Activated CD4-positive, CD25-positive, alpha-beta regulatory T cell (primary cell): ENCODE measurements around the gene MSI2.

Experiments
- DNase-seq, 4 experiments: peaks; one replicate each; lab custom pipeline; 2025; lab: John Stamatoyannopoulos, UW

MSI2 gene

DNA sequence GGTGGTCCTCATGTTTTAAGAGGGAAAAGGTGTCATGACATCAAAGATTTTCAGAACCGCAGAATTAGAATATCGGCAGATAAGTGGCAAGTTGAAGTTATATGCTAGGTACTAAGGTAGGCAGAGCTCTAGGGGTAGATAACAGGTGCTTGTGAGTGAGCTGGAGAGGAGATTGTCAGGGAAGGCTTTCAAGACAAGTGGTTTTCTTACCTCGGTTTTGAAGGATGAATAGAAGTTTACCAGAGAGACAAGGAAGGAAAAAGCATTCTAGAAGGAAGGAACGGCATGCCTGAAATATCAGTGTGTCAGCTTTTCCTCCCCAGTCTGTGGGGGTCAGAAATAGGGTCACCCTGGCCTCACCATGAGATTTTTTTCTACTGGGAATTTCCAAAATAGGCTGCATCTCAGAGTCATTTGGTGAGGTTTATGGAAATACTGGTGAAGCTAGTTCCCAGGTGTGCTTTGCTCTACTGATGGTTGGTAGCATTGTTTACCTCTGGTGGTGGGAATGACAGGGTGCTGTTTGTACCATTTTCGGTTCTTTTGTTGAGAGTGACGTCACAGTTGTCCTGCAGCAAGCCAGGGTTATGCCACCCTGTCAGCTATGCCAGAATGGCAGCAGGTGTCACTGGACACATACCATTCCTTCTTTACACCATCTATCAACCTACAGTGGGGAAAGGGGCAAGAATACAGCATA is 112.5 kb downstream of the MSI2 start:
- no peak for DNase-seq

DNA sequence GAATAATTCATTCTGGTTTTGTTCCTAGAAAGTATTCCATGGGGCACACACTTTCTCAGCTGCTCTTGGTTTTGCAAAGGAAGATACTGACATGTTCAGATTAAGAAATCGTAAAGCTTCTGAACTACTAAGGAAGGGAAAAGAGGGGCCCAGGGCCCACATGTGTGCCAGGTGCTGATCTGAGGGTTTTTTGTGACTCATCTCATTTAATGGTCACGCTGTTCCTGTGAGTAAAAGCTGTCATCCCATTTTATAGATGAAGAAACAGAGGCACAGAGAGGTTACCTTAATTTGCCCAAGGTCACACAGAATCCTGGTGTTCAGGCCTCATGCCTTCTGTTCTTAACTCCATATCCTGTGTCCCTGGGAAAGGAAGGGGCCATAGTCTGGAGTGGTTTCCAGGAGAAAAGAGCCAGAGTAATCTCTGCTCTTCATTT is 113.2 kb downstream of the MSI2 start:
- DNase-seq: no peak

DNA sequence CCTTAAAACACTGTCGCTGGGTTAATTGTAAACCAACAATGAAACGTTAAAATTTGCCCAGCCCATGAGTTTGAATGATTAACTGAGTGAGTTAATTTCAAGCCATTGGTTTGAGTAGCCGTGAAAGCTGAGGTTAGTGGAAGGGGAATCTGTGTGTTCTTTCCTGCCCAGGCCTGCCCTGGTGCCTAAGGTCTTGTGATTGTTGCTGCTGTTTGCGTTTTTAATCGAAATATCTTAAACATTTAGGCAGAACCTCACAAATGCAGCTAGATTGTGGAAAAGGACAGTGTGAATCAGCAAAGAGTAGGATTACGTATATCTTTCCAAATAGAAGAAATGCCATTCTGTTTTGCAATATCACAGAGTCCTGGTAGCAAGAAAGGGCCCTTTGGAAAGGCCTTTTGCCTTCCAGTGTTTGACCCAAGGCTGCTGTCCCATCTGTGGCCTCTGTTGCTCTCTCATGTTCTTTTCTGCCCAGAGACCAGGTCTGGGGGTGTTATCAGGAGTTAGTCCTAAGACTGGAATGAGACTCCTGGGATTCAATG is 113.8 kb downstream of the MSI2 start:
- no peak for DNase-seq

DNA sequence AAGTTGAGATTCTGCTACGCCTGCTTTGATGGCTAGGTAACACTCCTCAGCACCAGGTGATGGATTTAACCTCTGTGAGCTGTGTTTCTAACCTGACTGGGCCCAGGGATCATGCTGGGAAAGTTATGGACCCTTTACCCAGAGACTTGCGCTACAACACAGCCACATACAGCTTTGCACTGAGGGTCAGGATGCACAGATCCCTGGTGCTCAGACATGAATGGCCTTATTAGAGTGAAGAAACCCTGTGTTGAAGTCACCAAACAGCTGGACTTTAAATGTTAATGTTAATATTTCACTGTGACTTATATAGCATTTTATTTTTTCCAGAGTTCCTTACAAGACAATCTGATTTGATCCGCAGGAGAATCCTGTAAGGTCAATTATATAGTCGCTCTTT is 114.3 kb downstream of the MSI2 start:
- DNase-seq: no peak

DNA sequence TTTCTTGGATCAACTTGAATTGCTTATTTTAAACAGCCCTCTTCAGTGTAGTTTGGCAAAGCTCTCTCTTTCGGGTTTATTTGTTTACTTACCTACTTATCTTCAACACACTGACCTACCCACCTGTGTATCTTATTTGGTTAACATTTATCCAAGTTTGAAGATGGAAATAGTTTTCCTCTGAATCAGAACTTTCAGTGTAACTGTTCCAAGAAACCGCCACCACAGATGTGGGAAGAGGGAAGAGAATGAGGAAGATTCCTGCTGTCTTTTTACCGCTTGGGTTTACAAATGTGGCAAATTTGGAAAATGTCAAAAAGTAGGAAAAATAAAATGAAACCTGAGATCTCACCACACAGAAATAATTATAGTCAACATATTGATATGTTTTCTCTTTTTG is 115.8 kb downstream of the MSI2 start:
- no peak for DNase-seq

DNA sequence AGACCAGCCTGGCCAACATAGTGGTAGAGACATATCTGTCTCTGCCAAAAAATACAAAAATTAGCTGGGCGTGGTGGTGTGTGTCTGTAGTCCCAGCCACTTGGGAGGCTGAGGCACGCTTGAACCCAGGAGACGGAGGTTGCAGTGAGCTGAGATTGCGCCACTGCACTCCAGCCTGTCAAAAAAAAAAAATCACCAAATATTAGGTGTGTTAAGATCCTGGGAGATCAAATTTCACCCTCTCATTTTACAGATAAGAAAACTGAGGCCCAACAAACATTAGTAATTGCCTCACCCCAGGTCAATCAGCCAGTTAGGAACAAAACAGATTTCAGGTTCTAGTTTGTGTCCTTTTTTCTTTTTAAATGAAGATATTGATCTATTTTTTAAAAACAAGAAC is 116.7 kb downstream of the MSI2 start:
- no peak for DNase-seq

DNA sequence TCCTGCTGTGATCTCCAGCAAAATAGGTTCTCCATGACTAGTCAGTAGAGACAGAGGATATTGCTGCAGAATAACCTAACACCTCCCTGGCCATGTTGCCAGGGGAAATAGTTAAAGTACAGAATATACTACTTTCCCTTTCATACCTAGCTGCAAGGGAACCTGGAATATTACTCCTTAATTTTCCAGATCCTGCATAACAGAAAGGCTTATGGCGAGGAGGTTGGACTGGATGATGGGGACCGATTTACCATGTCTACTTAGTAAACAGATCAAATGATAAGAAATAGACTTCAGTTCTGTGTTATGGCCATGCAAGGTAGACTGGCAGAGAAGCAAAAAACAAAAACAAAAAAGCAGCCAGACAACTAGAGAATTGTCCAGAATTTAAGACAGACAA is 117.4 kb downstream of the MSI2 start:
- no peak for DNase-seq

DNA sequence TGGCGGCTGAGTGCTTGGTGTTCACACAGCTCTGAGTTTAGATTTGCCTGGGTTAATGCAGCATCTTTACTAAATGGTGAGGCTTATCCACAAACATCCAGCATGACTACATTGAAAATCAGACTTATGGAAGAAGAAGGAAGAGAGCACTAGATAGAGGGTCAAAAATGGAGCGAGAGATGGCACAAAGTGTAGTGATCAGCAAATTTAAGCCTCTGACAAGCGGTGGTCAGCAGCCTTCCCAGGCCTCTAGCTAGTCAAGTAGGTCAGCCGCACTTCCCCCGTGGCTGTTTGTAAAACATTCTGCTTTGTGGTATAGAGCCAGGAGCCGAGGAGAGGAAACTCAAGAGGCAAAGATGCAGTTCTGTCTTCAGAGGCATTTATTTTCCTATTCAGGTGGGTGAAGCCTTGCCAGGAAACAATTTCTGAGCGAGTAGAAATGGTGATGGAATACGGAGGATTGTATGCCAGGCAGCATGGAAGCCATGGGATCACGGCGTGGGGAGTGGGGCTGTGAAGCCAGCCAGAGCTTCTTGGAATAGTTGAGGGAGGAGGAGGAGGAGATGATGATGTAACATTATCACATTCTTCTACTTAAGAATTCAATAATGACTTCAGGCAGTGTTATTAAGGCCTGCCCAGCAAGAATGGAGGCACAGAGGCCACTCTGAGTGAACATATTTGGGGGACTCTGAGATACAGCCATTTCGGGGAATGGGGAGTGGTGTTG is 118.9 kb downstream of the MSI2 start:
- DNase-seq: no peak

DNA sequence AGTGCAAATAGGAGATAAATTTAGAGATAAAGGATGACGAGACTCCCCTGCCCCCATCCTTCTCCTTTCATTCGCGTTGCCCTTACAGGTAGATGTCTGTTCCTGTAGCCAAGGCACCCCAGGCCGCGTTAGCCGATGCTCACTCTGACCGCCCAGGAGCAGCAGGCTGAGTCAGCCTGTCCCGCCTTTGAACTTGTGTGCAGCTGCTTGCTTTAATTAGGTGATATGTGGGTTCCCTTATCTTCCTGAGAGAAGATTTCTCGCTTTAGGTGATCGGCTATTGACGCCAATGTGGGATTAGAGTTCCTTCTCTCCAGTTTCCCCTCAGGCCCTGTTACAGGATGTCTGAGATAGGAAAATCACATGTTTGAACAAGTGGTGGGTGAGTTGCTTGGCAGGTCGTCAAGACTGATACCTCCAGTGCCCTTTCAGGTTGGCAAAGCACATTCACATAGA is 119.5 kb downstream of the MSI2 start:
- no peak for DNase-seq

DNA sequence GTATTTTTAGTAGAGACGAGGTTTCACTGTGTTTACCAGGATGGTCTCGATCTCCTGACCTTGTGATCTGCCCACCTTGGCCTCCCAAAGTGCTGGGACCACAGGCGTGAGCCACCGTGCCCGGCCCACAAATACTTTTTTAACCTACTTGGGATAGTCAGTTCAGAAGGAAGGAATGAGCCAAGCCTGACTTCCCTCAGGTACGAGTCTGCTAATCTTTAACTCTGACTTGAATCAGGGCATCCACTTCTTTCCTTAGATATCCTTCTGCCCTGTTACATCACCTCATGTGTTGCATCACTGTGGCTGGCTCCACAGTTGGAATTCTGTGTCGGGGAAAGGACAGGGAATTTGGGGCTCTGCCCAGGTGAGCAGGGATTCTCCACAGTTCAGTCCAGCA is 120.8 kb downstream of the MSI2 start:
- no peak for DNase-seq

DNA sequence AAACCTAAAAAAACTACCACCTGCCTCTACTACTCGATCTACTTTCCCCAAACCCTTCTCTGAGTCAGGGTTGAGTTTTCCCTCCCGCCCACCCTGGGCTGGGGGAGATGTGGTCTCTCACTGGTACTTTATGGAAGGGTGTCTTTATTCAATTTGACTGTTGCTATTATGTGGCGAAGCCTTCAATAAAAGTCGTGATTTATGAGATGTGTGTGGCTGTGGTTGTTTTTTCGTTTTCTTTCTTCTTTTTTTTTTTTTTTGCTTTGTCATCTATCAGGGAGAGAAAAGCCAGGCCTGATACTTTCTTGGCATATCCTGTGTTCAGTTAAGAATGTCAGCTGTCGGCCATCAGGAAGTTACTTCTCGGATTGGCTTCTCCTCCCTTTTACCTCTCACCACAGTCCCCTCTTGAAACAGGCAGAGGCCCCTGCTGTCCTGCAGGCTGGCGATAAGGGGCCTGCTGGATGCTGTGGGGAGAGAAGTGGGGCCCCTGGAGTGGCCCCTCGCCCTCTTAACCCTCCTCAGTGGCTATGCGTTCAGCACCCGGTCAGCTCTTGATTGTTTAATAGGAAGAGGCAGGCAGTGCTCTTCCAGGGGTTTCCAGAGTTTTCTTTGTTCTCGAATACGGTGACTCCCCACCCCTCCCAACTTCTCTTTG is 123.0 kb downstream of the MSI2 start:
- no peak for DNase-seq

DNA sequence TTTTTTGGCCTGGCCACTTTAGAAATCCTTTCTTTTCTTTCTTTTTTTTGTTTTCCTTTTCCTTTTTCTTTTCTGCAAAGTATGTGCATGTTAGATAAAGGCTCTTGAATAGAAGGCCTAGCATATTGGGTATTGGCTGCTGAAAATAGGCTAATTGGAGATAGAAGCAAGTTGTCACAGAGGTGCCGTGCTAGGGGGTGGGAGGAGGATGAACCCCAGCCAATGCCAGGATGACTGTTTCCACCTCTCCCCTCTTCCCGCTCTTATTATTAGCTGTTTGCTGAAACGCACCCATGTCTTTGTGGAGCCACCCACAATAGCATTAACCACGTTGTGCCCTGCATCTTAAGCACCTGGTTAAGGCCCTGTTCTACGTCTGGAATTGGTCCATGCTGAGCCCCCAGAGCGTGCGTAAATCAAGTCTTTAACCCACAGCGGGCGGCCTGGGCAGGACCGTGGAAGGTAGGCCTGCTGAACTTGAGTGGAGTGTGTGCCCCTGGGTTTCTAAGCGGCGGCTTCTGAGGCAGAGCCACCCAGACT is 123.6 kb downstream of the MSI2 start:
- DNase-seq: no peak

DNA sequence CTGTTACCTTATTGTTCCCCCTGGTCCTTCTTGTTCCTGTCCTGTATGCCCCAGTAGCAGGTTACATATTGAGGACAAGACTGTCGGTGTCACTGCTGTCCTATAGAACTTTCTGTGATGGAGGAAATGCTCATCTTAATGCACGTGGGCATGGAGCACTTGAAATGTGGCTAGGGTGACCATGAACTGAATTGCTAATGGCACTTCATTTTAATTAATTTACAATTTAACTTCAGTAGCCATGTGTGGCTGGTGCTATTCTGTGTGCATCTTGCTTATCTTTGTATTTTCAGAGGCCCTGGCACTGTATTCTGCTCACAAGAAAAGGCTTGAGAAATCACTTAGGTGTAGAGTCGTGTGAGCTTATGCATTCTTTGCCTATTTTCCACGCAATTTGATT is 125.2 kb downstream of the MSI2 start:
- no peak for DNase-seq

DNA sequence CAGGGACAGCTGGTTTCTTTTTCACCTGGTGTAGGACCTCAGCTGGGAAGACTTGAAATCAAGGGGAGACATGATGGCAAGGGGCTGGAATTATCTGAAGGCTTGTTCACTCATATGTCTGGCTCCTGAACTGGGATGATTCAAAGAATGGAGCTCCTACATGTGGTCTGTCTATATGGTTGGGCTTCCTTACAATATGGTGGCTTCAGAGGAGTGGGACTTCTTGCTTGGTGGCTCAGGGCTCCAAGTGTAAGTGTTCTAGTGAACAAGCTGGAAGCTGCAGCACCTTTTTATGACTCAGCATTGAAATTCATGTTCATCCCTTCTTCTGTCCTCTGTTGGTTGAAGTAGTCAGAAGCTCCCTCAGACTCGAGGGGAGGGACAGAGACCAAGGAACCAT is 127.9 kb downstream of the MSI2 start:
- DNase-seq: no peak

DNA sequence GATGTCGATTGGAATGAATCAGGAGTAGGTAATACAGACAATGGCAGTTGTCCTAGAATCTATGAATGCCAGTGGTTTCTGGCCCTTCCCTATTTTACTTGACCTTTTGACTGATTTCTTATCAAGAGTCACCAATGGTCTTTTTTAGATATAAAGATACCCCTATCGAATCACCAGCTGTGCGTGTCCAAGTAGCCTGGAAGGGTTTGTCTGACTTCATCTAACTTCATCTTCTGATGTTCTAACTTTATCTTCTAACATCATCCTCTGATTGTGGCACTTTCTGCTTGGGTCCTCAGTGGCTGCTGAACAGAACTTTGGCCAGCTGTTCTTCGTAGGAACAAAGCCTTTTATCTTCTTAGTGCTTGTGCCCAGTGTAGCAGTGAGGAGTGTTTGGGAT is 129.7 kb downstream of the MSI2 start:
- no peak for DNase-seq

DNA sequence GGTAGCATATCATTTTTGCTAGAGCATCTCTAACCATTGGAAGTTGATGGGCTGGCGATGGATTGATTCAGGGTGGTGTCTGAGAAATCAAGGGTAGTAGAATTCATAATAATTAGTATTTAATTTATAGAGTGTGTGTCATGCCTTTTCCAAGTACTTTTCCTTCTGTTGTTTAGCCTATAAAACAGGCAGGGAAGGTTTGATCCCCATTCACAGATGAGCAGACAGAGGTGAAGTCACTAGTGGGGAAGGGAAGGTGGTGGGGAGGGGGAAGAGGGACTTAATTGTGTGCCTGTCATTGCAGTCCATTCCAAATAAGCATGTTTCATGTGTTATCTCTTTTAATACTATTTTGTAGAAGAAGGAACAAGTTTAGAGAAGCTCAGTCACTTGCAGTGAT is 131.3 kb downstream of the MSI2 start:
- no peak for DNase-seq

DNA sequence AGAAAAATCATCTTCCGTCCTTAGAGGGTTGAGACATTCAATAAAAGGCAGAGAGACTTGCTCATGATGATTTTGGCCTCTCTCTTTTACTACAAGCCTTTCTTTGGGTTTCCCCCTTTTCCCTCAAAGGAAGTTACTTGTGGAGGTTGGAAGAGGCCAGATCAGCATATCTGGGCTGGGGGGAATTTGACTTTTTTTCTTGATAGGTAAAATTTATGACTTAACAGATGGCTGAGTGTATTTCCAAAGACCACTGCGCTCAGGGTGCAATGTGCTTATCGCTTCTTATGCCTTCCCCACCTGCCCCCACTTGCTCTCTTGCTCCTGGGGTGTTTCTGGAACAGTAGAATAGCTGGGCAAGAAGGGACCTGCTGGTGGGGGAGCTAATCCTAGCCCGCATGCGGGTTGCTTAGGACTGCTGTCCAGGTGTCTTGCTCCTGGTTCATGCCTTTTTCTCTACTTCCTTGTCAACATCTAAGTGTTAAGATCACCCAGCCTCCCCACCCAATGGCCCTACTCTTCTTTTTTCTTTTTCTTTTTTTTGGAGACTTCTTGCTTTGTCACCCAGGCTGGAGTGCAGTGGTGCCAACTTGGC is 131.9 kb downstream of the MSI2 start:
- no peak for DNase-seq

DNA sequence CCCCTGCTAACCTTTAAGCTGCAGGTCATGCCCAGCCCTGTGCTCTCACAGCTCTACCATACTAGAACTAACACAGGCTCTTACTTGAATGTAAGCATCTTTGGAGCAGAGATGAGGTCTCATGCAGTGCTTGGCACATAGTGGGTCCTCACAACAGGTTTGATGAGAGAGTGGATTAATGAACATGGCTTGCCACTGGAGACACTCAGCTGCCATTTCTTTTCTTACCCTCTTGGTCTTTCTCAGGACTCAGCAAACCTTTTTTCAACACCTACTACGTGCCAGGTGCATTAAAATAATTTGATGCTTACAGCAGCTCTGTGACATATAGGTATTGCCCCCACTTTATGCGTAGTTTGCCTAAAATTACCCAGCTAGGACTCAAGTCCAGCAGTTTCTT is 133.2 kb downstream of the MSI2 start:
- DNase-seq: no peak

DNA sequence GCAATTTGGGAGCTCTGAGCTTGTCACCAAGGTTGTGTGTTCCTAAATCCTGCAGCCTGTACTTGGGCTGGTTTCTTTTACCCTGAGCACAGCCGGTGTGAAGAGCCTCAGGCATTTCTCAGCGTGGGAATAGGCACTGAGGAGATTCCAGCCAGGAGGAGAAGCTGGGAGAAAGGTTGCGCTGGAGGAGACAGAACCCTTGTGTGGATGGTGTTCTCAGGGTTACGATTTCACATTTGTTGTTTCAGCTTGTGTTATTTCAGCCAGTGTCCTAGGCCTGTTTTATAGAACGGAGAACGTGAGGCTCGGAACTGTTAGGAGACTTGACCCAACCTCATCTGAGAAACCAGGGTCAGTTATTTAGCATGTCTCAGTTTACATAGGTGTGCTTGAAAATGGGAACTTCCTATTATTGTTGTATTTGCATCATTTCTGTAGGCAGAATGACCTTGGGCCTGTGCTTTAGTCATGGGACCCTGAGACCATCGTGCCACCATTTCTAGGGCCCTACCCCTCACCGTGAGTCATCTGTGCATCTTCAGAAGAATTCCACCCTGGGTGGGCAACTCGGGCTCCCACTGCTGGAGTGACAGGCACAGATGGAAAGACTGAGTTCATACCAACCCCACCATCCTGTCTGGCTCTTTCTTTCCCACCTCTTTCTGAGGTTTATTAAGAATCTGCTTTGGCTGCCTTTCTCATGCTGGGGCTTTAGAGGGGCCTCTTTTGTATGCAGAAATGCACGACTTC is 134.9 kb downstream of the MSI2 start:
- DNase-seq: no peak

DNA sequence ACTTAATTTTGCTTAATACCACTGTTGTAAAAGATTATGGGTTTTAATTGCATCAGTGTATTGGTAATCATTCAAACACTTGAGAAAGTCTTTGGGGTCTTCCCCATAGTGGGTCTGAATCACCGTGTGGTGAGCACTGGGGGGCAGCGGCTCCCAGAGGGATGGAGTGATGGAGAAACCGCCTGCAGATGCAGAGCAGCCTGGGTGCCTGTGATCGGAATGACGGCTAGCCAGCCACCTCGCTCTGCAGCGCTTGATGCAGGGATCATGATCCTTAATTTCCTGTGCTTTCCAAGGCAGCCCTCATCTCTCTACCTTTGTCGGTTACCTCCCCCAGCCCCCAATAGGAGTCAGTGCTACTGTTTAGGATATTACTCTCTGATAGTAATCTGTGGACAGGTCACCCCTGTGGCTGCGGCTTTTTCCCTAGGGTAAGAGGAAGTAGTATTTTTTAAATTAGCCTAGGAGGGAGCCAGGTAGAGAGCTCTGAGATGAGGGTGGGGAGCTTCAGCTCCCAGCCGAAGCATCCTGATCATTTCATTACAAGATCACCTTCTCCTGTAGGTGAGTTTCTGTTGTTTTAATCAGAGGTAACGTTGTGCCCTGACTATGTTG is 135.6 kb downstream of the MSI2 start:
- no peak for DNase-seq

DNA sequence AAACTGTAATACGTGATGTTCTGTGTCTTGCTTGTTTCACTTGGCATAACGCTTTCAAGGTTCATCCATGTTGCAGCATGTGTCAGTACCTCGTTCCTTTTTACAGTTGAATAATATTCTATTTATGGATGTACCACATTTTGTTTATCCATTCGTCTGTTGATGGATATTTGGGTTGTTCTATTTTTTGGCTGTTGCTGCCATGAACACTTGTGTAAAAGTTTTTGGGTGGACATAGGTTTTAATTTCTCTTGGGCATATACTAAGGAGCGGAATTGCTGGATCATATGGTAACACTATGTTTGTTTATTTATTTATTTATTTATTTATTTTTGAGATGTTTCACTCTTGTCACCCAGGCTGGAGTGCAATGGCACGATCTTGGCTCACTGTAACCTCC is 137.0 kb downstream of the MSI2 start:
- DNase-seq: no peak
